Body of pancreas (tissue), 4 donors: Measurements from ENCODE around the gene VLDLR.

Experiments
- POLR2A ChIP-seq, 3 donors: fragments of 450-650 bp; IDR thresholded peaks; one replicate each; pipeline ENCODE4 v1.6.1; 2016; ENCODE audit warnings: antibody characterized with exemption in 3 of 3, mild to moderate bottlenecking in 2 of 3
- TF ChIP-seq, protein P1 (sequence below), 7 experiments: fragments of 450-650 bp in 4 of 7; fragments of 200-600 bp in 3 of 7; sonication (generic) in 3 of 7; IDR thresholded peaks; one replicate each; pipeline ENCODE4 v1.5.1; 2016 to 2019; ENCODE audit warnings: antibody characterized with exemption in 7 of 7

GRCh38 chr9:2700398-2700797 lies 78.8 kb downstream of the VLDLR start:
- TF ChIP-seq, protein P1, sequence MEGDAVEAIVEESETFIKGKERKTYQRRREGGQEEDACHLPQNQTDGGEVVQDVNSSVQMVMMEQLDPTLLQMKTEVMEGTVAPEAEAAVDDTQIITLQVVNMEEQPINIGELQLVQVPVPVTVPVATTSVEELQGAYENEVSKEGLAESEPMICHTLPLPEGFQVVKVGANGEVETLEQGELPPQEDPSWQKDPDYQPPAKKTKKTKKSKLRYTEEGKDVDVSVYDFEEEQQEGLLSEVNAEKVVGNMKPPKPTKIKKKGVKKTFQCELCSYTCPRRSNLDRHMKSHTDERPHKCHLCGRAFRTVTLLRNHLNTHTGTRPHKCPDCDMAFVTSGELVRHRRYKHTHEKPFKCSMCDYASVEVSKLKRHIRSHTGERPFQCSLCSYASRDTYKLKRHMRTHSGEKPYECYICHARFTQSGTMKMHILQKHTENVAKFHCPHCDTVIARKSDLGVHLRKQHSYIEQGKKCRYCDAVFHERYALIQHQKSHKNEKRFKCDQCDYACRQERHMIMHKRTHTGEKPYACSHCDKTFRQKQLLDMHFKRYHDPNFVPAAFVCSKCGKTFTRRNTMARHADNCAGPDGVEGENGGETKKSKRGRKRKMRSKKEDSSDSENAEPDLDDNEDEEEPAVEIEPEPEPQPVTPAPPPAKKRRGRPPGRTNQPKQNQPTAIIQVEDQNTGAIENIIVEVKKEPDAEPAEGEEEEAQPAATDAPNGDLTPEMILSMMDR (IDR thresholded peaks at IDR 0.05), result no peak
- no peak for TF ChIP-seq POLR2A (IDR thresholded peaks at IDR 0.05)
